Aorta (tissue), 5 donors: Measurements from ENCODE around the gene LHFPL3. TPM values are rescaled to one million over a fixed set of nuclear protein-coding genes. Genes with fewer than 3 reads are reported as not detected.

Experiments
- ATAC-seq: fragments of 200-7000 bp; cut with Tn5 transposase; one replicate; pipeline ENCODE4 v1.9.1; 2022; ENCODE audit warnings: moderate library complexity; ENCODE audit not compliant: low FRiP score
- DNase-seq, 2 donors: peaks; one replicate each; pipeline ENCODE4 v3.0.0-alpha.2; 2020
- H3K27ac ChIP-seq, 2 donors: one replicate each; pipeline ENCODE4 v1.5.1; 2013; ENCODE audit warnings: low read length in 2 of 2, mild to moderate bottlenecking in 2 of 2, moderate library complexity in 2 of 2, control low read depth in 1 of 2, inconsistent platforms in 1 of 2, low read depth in 1 of 2
- H3K27me3 ChIP-seq, 2 donors: one replicate each; pipeline ENCODE4 v1.6.1; 2013; ENCODE audit warnings: control low read depth in 1 of 2, low read length in 1 of 2, mild to moderate bottlenecking in 1 of 2, moderate library complexity in 1 of 2; ENCODE audit not compliant: insufficient read depth in 2 of 2, control insufficient read depth in 1 of 2
- H3K36me3 ChIP-seq, 2 donors: one replicate each; pipeline ENCODE4 v1.6.1; 2013; ENCODE audit warnings: control low read depth in 1 of 2, low read length in 1 of 2, mild to moderate bottlenecking in 1 of 2; ENCODE audit not compliant: insufficient read depth in 2 of 2, control insufficient read depth in 1 of 2
- H3K4me1 ChIP-seq, 2 donors: one replicate each; pipeline ENCODE4 v1.6.1; 2013; ENCODE audit warnings: low read length in 2 of 2, control low read depth in 1 of 2, mild to moderate bottlenecking in 1 of 2, moderate library complexity in 1 of 2; ENCODE audit not compliant: insufficient read depth in 2 of 2, control insufficient read depth in 1 of 2
- H3K4me3 ChIP-seq, 2 donors: one replicate each; pipeline ENCODE4 v1.5.1; 2013; ENCODE audit warnings: low read length in 2 of 2, control low read depth in 1 of 2, mild to moderate bottlenecking in 1 of 2
- H3K9me3 ChIP-seq: one replicate; pipeline ENCODE4 v1.6.1; 2013; ENCODE audit warnings: mild to moderate bottlenecking, low read length; ENCODE audit not compliant: control insufficient read depth
- WGBS, 2 donors: extraction: QIAGEN DNeasy Blood & Tissue Kit; methylation state at CpG; one replicate each; pipeline ENCODE4 v1.1.7; 2013; 5-methylcytosine and 5-hydroxymethylcytosine counted together
- intact Hi-C, 2 donors: fragments of 100-400 bp; cut with DNase I; formaldehyde crosslinking; loops; one replicate each; pipeline versions ENCODE4 v1.14.2 to v1.15.0; 2022
- polyA plus RNA-seq, 2 donors: library from polyadenylated mRNA; stranded (reverse); fragments of 200-250 nt; gene quantifications; one replicate each; pipeline ENCODE4 v1.2.3, GENCODE V29; 2013
- total RNA-seq, 2 donors: library from RNA; stranded (reverse); fragmentation: NEBNext Ultra II Directional; extraction: Animal tissue kit (Norgen Biotek cat#: 25700); gene quantifications; one replicate each; pipeline ENCODE4 v1.2.1, GENCODE V29; 2021
- donor health status: healthy with polysubstance abuse.
- donor health status: Bipolar disorder and iron deficiency.
- donor health status: DM: no; HTN: no; CAD: no.
- donor health status: DM: no; HTN: no; CAD: no.
- donor health status: DM: yes; HTN: yes; CAD: no.

The LHFPL3 gene
- total and polyA plus RNA-seq, 4 donors: not detected

DNA sequence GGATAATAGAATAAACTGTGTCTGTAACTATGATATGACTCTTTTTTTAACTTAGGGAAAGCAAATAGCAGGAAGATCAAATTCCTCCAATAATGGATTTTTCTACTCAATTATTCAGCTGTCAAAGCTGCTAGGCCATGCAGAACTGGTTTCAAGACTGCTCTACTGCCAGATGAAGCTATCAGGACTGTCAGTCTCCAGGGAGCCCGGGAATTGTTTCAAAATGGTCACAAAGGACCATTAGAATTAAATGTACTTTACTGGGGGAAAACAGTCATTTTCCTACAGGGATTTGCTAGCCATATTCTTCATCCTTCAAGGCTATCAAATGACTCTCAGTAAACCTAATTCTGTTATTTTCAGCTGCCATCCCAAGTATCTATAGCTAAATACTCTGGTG lies 276.3 kb downstream of the LHFPL3 start:
- ATAC-seq (no peak), DNase-seq (no peak)
- H3K4me3 ChIP-seq: no peak overlapping the region
- no peak overlapping the region for H3K27ac ChIP-seq
- H3K27me3 ChIP-seq: no peaks in the 10 kb centered on the region
- H3K9me3 ChIP-seq: peaks cover 3% of the 10 kb centered on the region
- 43 to 50% methylated on average over 1 of the region's 1 CpG for WGBS, 2 donors
- intact Hi-C loops: no loop called here
- H3K4me1 ChIP-seq: no peaks in the 10 kb centered on the region
- no peaks in the 10 kb centered on the region for H3K36me3 ChIP-seq

GRCh38 chr7:104621321-104621720 lies 292.9 kb downstream of the LHFPL3 start:
- H3K27ac ChIP-seq: no peak overlapping the region
- no peak overlapping the region for H3K4me3 ChIP-seq
- DNase-seq: no peak
- no peaks in the 10 kb centered on the region for H3K27me3 ChIP-seq
- no peaks in the 10 kb centered on the region for H3K4me1 ChIP-seq
- intact Hi-C loops: no loop called here
- no peaks in the 10 kb centered on the region for H3K36me3 ChIP-seq
- no peak for ATAC-seq
- H3K9me3 ChIP-seq: no peaks in the 10 kb centered on the region
- 44 to 45% methylated on average over 3 of the region's 3 CpGs for WGBS, 2 donors

- no peaks in the 10 kb centered on the region for H3K4me1 ChIP-seq
- intact Hi-C loops: no loop called here
Observed at GRCh38 chr7:104625956-104626355, 297.6 kb downstream of the LHFPL3 start.

DNA sequence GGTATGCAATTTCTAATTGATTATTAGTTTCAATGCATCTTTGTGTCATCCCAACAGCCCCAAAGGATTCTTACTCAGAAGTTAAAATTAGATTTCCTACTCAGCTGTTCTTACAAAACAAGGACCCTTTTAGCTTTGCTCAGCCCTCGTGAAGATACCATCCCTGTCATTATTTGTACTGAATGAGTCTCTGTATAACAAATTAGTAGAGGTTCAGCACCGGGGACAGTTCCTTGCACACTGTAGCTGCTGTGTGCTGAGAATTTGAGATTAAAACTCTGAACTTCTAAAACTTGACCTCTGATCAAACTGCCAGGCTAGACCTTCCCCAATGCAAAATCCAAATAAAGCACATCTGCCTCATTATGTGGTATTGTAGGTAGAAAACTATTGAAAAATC lies 299.1 kb downstream of the LHFPL3 start:
- Histone ChIP-seq H3K4me1 (no peaks in the 10 kb centered on the region), H3K36me3 (no peaks in the 10 kb centered on the region), H3K27me3 (no peaks in the 10 kb centered on the region), H3K9me3 (peaks cover 1% of the 10 kb centered on the region), H3K27ac (no peak overlapping the region), H3K4me3 (no peak overlapping the region)
- WGBS, 2 donors: 1 to 2% methylated on average over 2 of the region's 2 CpGs
- no peak for DNase-seq
- intact Hi-C loops: no loop called here
- ATAC-seq: no peak

More at GRCh38 chr7:104625956-104626355, 297.6 kb downstream of the LHFPL3 start:
- Histone ChIP-seq H3K9me3 (peaks cover 1% of the 10 kb centered on the region), H3K4me3 (no peak overlapping the region), H3K27ac (no peak overlapping the region), H3K27me3 (no peaks in the 10 kb centered on the region), H3K36me3 (no peaks in the 10 kb centered on the region)
- DNase-seq: no peak
- ATAC-seq: no peak

- 64 to 81% methylated on average over 1 of the region's 1 CpG for WGBS, 2 donors
- no peaks in the 10 kb centered on the region for H3K4me1 ChIP-seq
- no peak overlapping the region for H3K4me3 ChIP-seq
- no peak for DNase-seq
- ATAC-seq: no peak
- intact Hi-C loops: no loop called here
- H3K9me3 ChIP-seq: peaks cover 1% of the 10 kb centered on the region
- no peaks in the 10 kb centered on the region for H3K27me3 ChIP-seq
- H3K36me3 ChIP-seq: no peaks in the 10 kb centered on the region
- H3K27ac ChIP-seq: no peak overlapping the region
Observed at GRCh38 chr7:104628017-104628416, 299.6 kb downstream of the LHFPL3 start.

DNA sequence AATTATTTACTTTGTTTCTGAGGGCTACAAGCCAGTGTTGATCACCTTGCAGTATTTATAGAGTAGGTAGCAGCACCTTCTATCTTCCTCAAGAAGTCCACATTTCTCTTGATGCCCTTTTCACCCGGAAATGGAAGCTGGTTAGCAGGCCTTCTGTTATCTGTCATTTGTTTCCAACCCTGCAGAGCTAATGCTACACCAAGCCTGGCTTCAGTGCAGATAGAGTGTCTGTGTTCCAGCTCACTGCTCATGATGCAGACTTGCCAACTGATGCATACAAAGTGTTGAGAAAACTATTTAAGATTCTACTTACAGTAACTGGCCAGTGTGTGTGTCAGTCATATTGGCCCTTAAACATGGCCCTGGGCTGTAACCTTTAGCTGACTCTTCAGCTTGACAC lies 301.0 kb downstream of the LHFPL3 start:
- no peaks in the 10 kb centered on the region for H3K27me3 ChIP-seq
- WGBS, 2 donors: 39 to 48% methylated on average over 1 of the region's 1 CpG
- ATAC-seq: no peak
- no peak overlapping the region for H3K27ac ChIP-seq
- no peak overlapping the region for H3K4me3 ChIP-seq
- no peak for DNase-seq
- intact Hi-C loops: no loop called here
- H3K9me3 ChIP-seq: peaks cover 1% of the 10 kb centered on the region
- no peaks in the 10 kb centered on the region for H3K36me3 ChIP-seq
- no peaks in the 10 kb centered on the region for H3K4me1 ChIP-seq

DNA sequence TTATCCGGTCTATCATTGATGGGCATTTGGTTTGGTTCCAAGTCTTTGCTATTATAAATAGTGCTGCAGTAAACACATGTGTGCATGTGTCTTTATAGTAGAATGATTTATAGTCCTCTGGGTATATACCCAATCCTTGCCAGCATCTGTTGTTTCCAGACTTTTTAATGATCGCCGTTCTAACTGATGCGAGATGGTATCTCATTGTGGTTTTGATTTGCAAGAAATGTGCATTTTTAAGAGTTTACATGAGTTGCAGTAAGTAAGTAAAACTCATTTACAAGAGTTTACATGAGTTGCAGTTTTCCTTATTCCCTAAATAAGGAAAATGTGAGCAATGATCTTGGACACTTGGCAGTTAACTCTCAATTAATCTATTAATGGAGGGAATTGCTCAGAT lies 312.1 kb downstream of the LHFPL3 start:
- Histone ChIP-seq H3K27ac (no peak overlapping the region), H3K36me3 (no peaks in the 10 kb centered on the region), H3K4me3 (no peak overlapping the region), H3K4me1 (no peaks in the 10 kb centered on the region), H3K27me3 (peaks cover 0 to 4% of the 10 kb centered on the region in 2 donors), H3K9me3 (no peaks in the 10 kb centered on the region)
- DNase-seq: no peak
- WGBS, 2 donors: 90% methylated on average over 4 of the region's 4 CpGs
- intact Hi-C loops: no loop called here
- ATAC-seq: no peak

- intact Hi-C loops: no loop called here
- Histone ChIP-seq H3K4me3 (no peak overlapping the region), H3K27me3 (peaks cover 0 to 4% of the 10 kb centered on the region in 2 donors), H3K9me3 (no peaks in the 10 kb centered on the region), H3K4me1 (no peaks in the 10 kb centered on the region), H3K36me3 (no peaks in the 10 kb centered on the region), H3K27ac (no peak overlapping the region)
- DNase-seq (no peak), ATAC-seq (no peak)
- 41 to 46% methylated on average over 2 of the region's 2 CpGs for WGBS, 2 donors
Observed at GRCh38 chr7:104642560-104642959, 314.2 kb downstream of the LHFPL3 start.

- Histone ChIP-seq H3K4me3 (no peak overlapping the region), H3K9me3 (no peaks in the 10 kb centered on the region), H3K27ac (no peak overlapping the region), H3K36me3 (no peaks in the 10 kb centered on the region), H3K27me3 (peaks cover 0 to 4% of the 10 kb centered on the region in 2 donors), H3K4me1 (no peaks in the 10 kb centered on the region)
- no peak for DNase-seq
- intact Hi-C loops: no loop called here
- ATAC-seq: no peak
- WGBS, 2 donors: 54 to 55% methylated on average over 5 of the region's 5 CpGs
Observed at GRCh38 chr7:104643587-104644217, 315.3 kb downstream of the LHFPL3 start.
